Measurements from ENCODE around the gene MTA1. TPM values are rescaled to one million over a fixed set of nuclear protein-coding genes. Genes with fewer than 3 reads are reported as not detected.

The MTA1 gene
- total and polyA plus RNA-seq, 2 of the 8 experiments (the other 6 are each of a cell fraction or from before 2014, with no cell fraction given), result 73.9 to 221 TPM

GRCh38 chr14:105380756-105381155 lies 38.9 kb upstream of the MTA1 start:
- Histone ChIP-seq H2BK5ac (ENCODE audit: low read depth, low read length) (no peak overlapping the region), H2AK5ac (ENCODE audit: low read depth, low read length) (no peak overlapping the region), H3K18ac (ENCODE audit: extremely low read depth, low read length) (no peak overlapping the region), H3K9ac (replicated peaks in 1 of 4; ENCODE audit: extremely low read depth in 1 of 4, low read depth in 3 of 4, low read length in 3 of 4) (no peak overlapping the region), H3K4me2 (ENCODE audit: insufficient read depth in 1 of 2, low read depth in 2 of 2, low read length in 2 of 2) (no peak overlapping the region), H3K79me2 (ENCODE audit: control insufficient read depth in 1 of 2, insufficient read depth in 2 of 2, low read length in 2 of 2) (no peaks in the 10 kb centered on the region), H4K91ac (replicated peaks; ENCODE audit: insufficient read length, low read length) (no peak overlapping the region), H2BK12ac (ENCODE audit: low read depth, low read length) (no peak overlapping the region), H3K14ac (ENCODE audit: insufficient read length) (no peak overlapping the region), H4K8ac (ENCODE audit: extremely low read depth, insufficient read depth, low read length) (no peak overlapping the region), H3K56ac (replicated peaks; ENCODE audit: insufficient read length, low read depth, low read length) (no peak overlapping the region), H3K79me1 (ENCODE audit: low read depth, low read length) (no peaks in the 10 kb centered on the region), H2BK20ac (ENCODE audit: low read length) (no peak overlapping the region), H3K23ac (ENCODE audit: insufficient read length) (no peak overlapping the region), H3K27me3 (replicated peaks in 1 of 4; ENCODE audit: control insufficient read depth in 3 of 4, extremely low read depth in 1 of 4, insufficient read depth in 3 of 4, low read length in 3 of 4) (no peaks in the 10 kb centered on the region), H3K36me3 (ENCODE audit: control insufficient read depth in 2 of 4, insufficient read depth in 4 of 4, low read length in 3 of 4) (peaks cover 3 to 30% (median 8%) of the 10 kb centered on the region in 4 experiments; a peak in 5 of 8 replicates), H2BK15ac (ENCODE audit: low read length) (no peak overlapping the region), H2BK120ac (replicated peaks; ENCODE audit: low read depth, low read length) (no peak overlapping the region), H3K4ac (replicated peaks; ENCODE audit: insufficient read length, low read depth, low read length) (no peak overlapping the region), H3K4me1 (replicated peaks in 1 of 4; ENCODE audit: control insufficient read depth in 3 of 4, insufficient read depth in 4 of 4, low read length in 3 of 4) (no peaks in the 10 kb centered on the region), H3K9me3 (ENCODE audit: insufficient read depth in 2 of 2, low read depth in 1 of 2, low read length in 1 of 2) (no peaks in the 10 kb centered on the region), H3K23me2 (ENCODE audit: low read depth, low read length) (no peaks in the 10 kb centered on the region), H4K5ac (ENCODE audit: insufficient read length, low read depth, low read length) (no peak overlapping the region), H3K4me3 (ENCODE audit: extremely low read depth in 1 of 4, insufficient read depth in 2 of 4, low read depth in 3 of 4, low read length in 4 of 4) (no peak overlapping the region), H4K20me1 (replicated peaks in 1 of 2; ENCODE audit: control insufficient read depth in 1 of 2, insufficient read depth in 2 of 2, low read length in 2 of 2) (peaks cover 0 to 9% of the 10 kb centered on the region in 2 experiments), H3K27ac (ENCODE audit: low read depth, low read length) (no peak overlapping the region), H2AFZ (ENCODE audit: low read length) (no peak overlapping the region)
- CTCF ChIA-PET (ENCODE audit: partially characterized antibody), result interaction anchor here (1.1 to 2.1 kb wide), 3 partner anchors 10 to 90 kb away, joined by 3 to 11 read pairs (median 9); no protein-coding TSS in a partner anchor
- FAIRE-seq, result no peak
- DNase-seq (ENCODE audit: low read depth in 1 of 2, low spot score in 2 of 2), result no peak
- POLR2A ChIA-PET (ENCODE audit: partially characterized antibody), result interaction anchor here (1.0 kb wide), 1 partner anchor 50 kb away, joined by 3 read pairs; no protein-coding TSS in a partner anchor
- 96% methylated on average over 13 of the region's 19 CpGs; no CpG with 5 or more reads in 1 of the 2 experiments for WGBS, 2 experiments (ENCODE audit: extremely low coverage in 1 of 2, insufficient coverage in 1 of 2, insufficient read length in 1 of 2, insufficient replicate concordance in 2 of 2, low coverage in 1 of 2, low lambda C conversion rate in 2 of 2, missing lambda C conversion rate in 1 of 2)
- TF ChIP-seq HDAC2 (IDR thresholded peaks at IDR 0.05; ENCODE audit: borderline replicate concordance in 1 of 2, low read depth in 2 of 2, low read length in 2 of 2) (no peak), FOSL1 (IDR thresholded peaks at IDR 0.05; ENCODE audit: insufficient read depth, low read depth, low read length) (no peak), POU5F1 (IDR thresholded peaks at IDR 0.05; ENCODE audit: low read depth, low read length) (no peak), RBBP5 (IDR thresholded peaks at IDR 0.05; ENCODE audit: borderline replicate concordance, low read depth, low read length) (no peak), CTCF (IDR thresholded peaks at IDR 0.05; ENCODE audit: control extremely low read depth in 1 of 3, insufficient read depth in 1 of 3, low read depth in 1 of 3, low read length in 3 of 3) (no peak), SRF (IDR thresholded peaks at IDR 0.05; ENCODE audit: low read depth, low read length) (no peak), BRCA1 (IDR thresholded peaks at IDR 0.05; ENCODE audit: low read depth, low read length) (no peak), ZNF274 (IDR thresholded peaks at IDR 0.05; ENCODE audit: borderline replicate concordance, extremely low read depth, low read length) (no peak), RNF2 (IDR thresholded peaks at IDR 0.05; ENCODE audit: borderline replicate concordance, low read depth, low read length, missing control alignments, poor library complexity, severe bottlenecking) (no peak), HDAC6 (IDR thresholded peaks at IDR 0.05; ENCODE audit: low read depth, low read length) (no peak), GTF2F1 (IDR thresholded peaks at IDR 0.05; ENCODE audit: borderline replicate concordance, low read depth, low read length) (no peak)

Data from H1 (cell line).